Stimulated activated CD8-positive, alpha-beta memory T cell treated with anti-CD3 and anti-CD28 coated beads, Interleukin-7, amount 100 ng/mL, for 48 hours (primary cell): ENCODE measurements around the gene MTARC2.

ENCODE experiments used
- DNase-seq, 2 donors: peaks; one replicate each; pipeline ENCODE4 v3.0.0-alpha.2; 2020; ENCODE audit warnings: low read depth in 1 of 2; ENCODE audit errors: extremely low read depth in 1 of 2

The MTARC2 gene

DNA sequence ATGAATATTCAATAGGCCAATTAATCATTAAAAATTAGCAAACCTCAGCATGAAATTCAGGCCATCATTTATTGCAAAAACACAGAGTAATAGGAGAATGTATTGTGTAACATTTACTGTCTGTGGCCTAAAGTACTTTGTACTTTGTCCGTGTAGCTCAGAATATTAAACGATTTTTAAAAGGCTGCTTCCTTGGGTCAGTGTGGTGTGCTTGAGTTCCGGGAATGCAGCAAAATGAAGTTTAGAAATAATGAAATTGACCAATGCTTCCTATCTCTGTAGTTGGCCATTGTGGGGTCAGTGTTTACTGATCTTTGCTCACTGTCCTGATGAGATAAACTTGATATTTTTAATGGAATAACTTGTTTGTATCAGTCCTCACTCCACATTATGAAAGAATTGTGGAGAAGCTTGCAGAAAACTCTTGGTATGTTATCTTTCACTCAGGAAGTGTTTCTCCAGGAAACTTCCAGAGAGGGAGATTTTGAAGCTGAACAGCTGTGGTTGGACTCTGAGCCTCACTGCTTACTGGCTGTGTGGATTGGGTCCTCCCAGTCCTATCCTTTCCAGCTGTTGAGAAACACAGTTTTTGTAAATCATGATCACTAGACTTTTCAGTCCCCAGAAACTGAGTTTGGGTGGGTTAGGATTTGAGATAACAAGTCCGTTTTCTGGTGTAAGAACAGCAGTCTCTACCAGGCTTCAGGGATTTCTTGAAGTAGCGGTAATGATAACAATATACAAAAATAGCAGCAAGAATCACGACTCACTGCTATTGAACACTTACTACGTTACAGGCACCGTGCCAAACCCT, 19.4 kb downstream of the MTARC2 start:
- no peak for DNase-seq

- DNase-seq = no peak
Measured at GRCh38 chr1:220768126-220768601, 20.0 kb downstream of the MTARC2 start.

- no peak for DNase-seq
Measured at GRCh38 chr1:220769205-220769604, 21.1 kb downstream of the MTARC2 start.

GRCh38 chr1:220770245-220770913, 22.3 kb downstream of the MTARC2 start:
- no peak for DNase-seq

- no peak for DNase-seq
Measured at GRCh38 chr1:220772846-220773245, 24.7 kb downstream of the MTARC2 start.

- DNase-seq = no peak
Measured at GRCh38 chr1:220775240-220775853, 27.2 kb downstream of the MTARC2 start.

DNA sequence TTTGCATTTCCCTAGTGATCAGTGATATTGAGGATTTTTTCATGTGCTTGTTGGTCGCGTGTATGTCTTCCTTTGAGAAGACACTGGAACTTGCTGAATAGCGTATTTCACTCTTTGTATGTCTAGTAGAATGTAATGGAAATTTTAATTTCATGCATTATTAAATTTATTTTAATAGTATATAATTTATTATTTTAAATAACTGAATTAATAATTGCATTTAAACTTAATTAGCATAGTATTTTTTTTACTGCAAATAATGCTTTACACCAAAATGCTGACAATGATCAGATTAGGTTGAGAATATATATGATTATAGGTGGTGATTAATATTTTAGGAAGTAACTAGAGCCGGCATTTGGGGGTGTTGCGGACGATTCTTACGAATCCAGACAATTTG, 28.1 kb downstream of the MTARC2 start:
- no peak for DNase-seq

DNA sequence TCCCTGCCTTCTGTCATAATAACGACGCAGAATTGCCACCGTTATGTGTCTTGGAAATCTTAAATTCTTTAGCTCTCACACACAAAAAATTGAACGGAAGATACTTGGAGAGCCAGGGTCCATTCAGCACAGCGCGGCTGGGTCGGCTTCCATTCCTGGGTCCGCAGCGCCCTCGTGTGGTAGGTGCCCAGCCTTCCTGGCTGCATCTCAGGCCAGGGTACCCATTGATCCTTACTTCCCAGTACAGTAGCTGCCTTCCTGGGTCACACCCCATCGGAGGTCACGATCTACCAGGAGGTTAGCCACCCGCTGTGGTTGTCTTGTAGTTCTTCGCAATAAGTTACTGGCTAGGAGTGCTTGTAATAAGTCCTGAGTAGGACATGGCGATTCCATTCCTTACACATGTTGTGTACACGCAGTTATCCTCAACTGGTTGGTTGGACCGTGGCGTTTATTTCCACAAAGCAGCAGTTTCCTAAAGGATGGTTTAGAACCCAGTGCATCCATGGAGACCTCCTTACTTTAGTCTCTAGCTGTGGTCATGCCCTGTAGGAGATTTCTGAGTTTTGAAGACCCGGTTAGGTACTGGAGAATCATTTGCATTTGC, 28.7 kb downstream of the MTARC2 start:
- DNase-seq = peak in 1 of 2 donors; percentile 38

GRCh38 chr1:220783453-220783852, 35.3 kb downstream of the MTARC2 start:
- DNase-seq = no peak

DNA sequence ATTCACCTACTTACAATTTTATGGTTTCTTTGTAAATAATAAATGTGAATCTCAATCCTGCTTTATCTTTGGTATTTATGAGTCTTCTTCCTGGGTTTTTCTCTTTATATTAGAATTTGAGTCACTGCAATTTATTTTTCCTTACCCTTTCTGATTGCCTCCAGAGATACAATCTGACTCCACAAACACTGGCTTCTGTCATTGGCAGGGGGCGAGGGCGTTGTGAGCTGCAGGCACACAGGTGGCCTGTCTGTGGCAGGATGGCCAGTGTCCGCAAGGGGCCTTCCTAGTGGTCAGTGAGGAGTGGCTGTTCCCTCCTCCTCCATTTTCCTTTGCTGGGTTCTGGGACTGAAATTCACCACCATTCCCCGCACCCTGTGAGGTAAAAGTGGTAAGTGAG, 36.6 kb downstream of the MTARC2 start:
- no peak for DNase-seq

GRCh38 chr1:220785166-220786056, 37.3 kb downstream of the MTARC2 start:
- DNase-seq = no peak

- DNase-seq = no peak
Measured at GRCh38 chr1:220786057-220786336, 37.9 kb downstream of the MTARC2 start.

- DNase-seq = no peak
Measured at GRCh38 chr1:220786337-220787068, 38.4 kb downstream of the MTARC2 start, which contains the start of gene MTARC1. Gene MTARC1, plus strand, starts transcription at chr1:220786913. Its CDS starts 32 bp downstream, at chr1:220786945.

GRCh38 chr1:220787069-220787619, 39.0 kb downstream of the MTARC2 start:
- no peak for DNase-seq

DNA sequence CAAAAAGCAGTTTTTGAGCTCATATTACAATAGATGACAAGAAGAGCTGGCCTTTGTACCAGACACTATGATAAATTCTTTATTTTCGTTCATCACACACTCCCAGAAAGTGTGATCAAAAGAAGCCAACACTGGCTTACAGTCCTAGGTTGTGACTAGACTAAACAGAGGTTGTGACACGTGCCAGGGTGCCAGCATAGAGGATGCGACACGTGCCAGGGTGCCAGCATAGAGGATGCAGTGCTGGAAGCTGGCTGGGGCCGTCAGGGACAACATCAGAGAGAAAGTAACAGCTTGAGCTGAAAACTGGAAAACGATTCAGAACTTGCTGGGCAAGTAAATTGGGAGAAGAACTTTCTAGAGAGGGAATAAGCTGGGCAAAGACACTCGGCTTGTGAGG, 40.8 kb downstream of the MTARC2 start:
- DNase-seq = no peak

- DNase-seq = no peak
Measured at GRCh38 chr1:220789532-220790147, 41.5 kb downstream of the MTARC2 start.

- DNase-seq = no peak
Measured at GRCh38 chr1:220791285-220791684, 43.2 kb downstream of the MTARC2 start.

DNA sequence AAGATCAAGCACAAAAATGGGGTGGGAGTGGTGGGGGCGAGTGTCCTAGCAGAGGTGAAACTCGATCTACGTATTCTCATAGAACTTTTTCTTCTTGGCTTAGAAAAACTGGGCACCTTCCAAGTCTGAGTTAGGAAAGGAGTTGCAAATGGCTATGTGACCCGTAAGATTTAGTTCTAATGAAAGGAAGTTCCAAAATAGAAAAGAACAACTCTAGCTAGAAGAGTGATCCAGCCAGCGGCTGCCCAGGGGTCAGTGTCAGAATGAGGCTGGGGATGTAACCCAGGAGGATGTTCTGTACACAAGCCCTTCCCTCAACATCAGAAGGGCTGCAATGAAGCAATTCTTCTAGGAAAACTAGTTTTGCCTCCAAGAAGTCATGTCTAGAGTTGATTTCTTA, 43.8 kb downstream of the MTARC2 start:
- no peak for DNase-seq

DNA sequence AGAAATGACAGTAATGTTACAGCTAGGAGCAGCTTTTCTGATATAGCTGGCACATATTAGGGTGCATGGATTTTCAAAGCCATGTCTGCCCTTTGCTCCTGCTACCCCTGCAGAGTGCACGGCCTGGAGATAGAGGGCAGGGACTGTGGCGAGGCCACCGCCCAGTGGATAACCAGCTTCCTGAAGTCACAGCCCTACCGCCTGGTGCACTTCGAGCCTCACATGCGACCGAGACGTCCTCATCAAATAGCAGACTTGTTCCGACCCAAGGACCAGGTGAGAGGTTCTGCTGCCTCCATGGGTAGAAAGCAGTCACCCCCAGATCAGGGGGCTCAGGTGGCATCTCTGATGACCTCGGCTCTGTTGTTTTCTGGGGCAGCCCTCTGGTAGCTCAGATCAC, 48.4 kb downstream of the MTARC2 start:
- no peak for DNase-seq
